ENCODE results near the gene LRRC75A. TPM values are rescaled to one million over a fixed set of nuclear protein-coding genes. Genes with fewer than 3 reads are reported as not detected.

LRRC75A gene
- total RNA-seq, 2 donors from 2014 or later, result 3.7 to 4.0 TPM

- H3K27ac ChIP-seq, result no peak overlapping the region
- no peaks in the 10 kb centered on the region for H3K27me3 ChIP-seq (replicated peaks; ENCODE audit: insufficient read depth)
- ATAC-seq (ENCODE audit: insufficient number of reproducible peaks, low FRiP score, low read depth), result no peak
- H3K36me3 ChIP-seq, result peaks cover 6% of the 10 kb centered on the region
- DNase-seq (ENCODE audit: low spot score), result no peak
- no peak overlapping the region for H3K4me3 ChIP-seq
- no peaks in the 10 kb centered on the region for H3K9me3 ChIP-seq
- H3K4me1 ChIP-seq (ENCODE audit: control insufficient read depth in 1 of 2, low read depth in 2 of 2), result peaks cover 3 to 11% of the 10 kb centered on the region in 2 donors
- peak; percentile 30 for TF ChIP-seq CTCF (IDR thresholded peaks at IDR 0.05)
These were observed 28.4 kb downstream of the LRRC75A start for GRCh38 chr17:16463358-16464302.

DNA sequence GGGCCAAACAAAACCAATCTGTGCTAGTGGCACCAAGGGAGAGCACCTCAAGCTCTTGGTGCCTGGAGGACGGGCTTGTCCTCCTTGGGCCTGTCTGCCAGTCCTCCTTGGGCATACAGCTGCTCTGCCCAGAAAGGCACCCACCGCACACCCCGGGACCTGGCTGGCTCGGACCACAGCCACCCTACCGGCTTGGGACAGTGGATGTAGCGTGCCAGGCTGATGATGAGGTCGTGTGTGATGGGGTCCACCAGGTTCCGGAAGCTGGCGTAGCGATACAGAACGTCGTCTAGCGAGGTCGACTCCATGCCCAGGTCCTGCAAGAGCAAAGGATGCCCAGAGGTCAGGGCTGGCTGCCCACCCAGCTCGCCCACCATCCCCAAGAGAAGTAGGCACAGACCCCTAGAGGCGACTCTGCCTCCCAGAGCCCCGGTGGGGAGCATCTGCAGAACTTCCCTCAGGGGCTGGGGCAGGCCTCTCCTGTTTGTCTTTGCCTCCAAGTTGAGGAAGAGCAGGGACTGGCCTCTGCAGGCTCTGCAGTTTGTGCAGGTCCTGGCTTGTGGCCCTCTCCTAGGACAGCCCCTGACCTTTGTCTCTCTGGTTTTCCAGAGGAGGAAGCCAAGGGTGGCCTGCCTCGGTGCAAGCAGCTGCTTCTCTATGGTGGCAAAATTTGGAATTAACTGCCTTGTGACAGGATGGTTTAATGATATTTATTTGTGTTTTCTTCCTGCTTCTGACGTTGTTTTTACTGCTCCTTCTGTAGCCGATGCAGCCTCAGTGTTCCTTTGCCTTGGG, 29.7 kb downstream of the LRRC75A start:
- no peaks in the 10 kb centered on the region for H3K27me3 ChIP-seq (replicated peaks; ENCODE audit: insufficient read depth)
- no peak for ATAC-seq (ENCODE audit: insufficient number of reproducible peaks, low FRiP score, low read depth)
- no peak for TF ChIP-seq CTCF (IDR thresholded peaks at IDR 0.05)
- peaks cover 6% of the 10 kb centered on the region for H3K36me3 ChIP-seq
- no peak for DNase-seq (ENCODE audit: low spot score)
- no peak overlapping the region for H3K27ac ChIP-seq
- peaks cover 3 to 11% of the 10 kb centered on the region in 2 donors for H3K4me1 ChIP-seq (ENCODE audit: control insufficient read depth in 1 of 2, low read depth in 2 of 2)
- no peak overlapping the region for H3K4me3 ChIP-seq
- no peaks in the 10 kb centered on the region for H3K9me3 ChIP-seq

DNA sequence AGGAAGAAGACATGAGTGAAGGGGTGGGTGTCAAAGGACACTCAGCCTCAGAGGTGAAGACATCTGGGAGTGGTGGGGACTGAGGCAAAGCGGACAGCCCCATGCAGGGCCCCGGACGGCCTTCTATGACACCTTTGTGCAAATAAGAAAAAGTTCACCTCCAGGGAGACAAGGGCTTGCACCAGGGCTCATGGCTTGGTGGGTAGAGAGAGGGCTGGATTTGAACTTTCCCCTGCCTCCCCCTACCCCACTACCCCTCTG, 30.5 kb downstream of the LRRC75A start:
- Histone ChIP-seq H3K4me1 (ENCODE audit: control insufficient read depth in 1 of 2, low read depth in 2 of 2) (peaks cover 3 to 11% of the 10 kb centered on the region in 2 donors), H3K36me3 (peaks cover 6% of the 10 kb centered on the region), H3K9me3 (no peaks in the 10 kb centered on the region), H3K4me3 (no peak overlapping the region), H3K27ac (no peak overlapping the region), H3K27me3 (replicated peaks; ENCODE audit: insufficient read depth) (no peaks in the 10 kb centered on the region)
- no peak for TF ChIP-seq CTCF (IDR thresholded peaks at IDR 0.05)
- ATAC-seq (ENCODE audit: insufficient number of reproducible peaks, low FRiP score, low read depth), result no peak
- DNase-seq (ENCODE audit: low spot score), result no peak

- H3K4me1 ChIP-seq (ENCODE audit: control insufficient read depth in 1 of 2, low read depth in 2 of 2), result peaks cover 3 to 11% of the 10 kb centered on the region in 2 donors
- TF ChIP-seq CTCF (IDR thresholded peaks at IDR 0.05), result no peak
- H3K4me3 ChIP-seq, result no peak overlapping the region
- DNase-seq (ENCODE audit: low spot score) (no peak), ATAC-seq (ENCODE audit: insufficient number of reproducible peaks, low FRiP score, low read depth) (no peak)
- H3K27me3 ChIP-seq (replicated peaks; ENCODE audit: insufficient read depth), result no peaks in the 10 kb centered on the region
- H3K27ac ChIP-seq, result no peak overlapping the region
- H3K9me3 ChIP-seq, result no peaks in the 10 kb centered on the region
- peaks cover 6% of the 10 kb centered on the region for H3K36me3 ChIP-seq
These were observed 31.0 kb downstream of the LRRC75A start for GRCh38 chr17:16460796-16461605.
